Peyer's patch (tissue), 4 donors: ENCODE measurements around the gene PHF3.

Source experiments
- CTCF ChIP-seq, 6 experiments: fragments of 450-650 bp in 4 of 6; fragments of 200-600 bp in 2 of 6; sonication (generic) in 1 of 6; IDR thresholded peaks; one replicate each; pipeline ENCODE4 v1.5.1; 2017 to 2019; ENCODE audit warnings: antibody characterized with exemption in 6 of 6, mild to moderate bottlenecking in 3 of 6, moderate library complexity in 1 of 6
- POLR2A ChIP-seq, 2 donors: fragments of 450-650 bp; IDR thresholded peaks; one replicate each; pipeline ENCODE4 v1.5.1; 2017; ENCODE audit warnings: antibody characterized with exemption in 2 of 2, mild to moderate bottlenecking in 2 of 2, moderate library complexity in 2 of 2

GRCh38 chr6:63677282-63677681 lies 41.7 kb downstream of the PHF3 start:
- no peak for TF ChIP-seq CTCF (IDR thresholded peaks at IDR 0.05)
- no peak for TF ChIP-seq POLR2A (IDR thresholded peaks at IDR 0.05)
